ENCODE data around the gene RNU7-1.

Gene RNU7-1

GRCh38 chr12:6919588-6919987 is 24.0 kb upstream of the RNU7-1 start:
- no peak for DNase-seq

GRCh38 chr12:6921539-6921938 is 22.1 kb upstream of the RNU7-1 start:
- DNase-seq: no peak

- no peak for DNase-seq
These were observed 21.3 kb upstream of the RNU7-1 start for GRCh38 chr12:6921996-6922946.

- DNase-seq: no peak
These were observed 20.4 kb upstream of the RNU7-1 start for GRCh38 chr12:6923003-6923732.

- no peak for DNase-seq
These were observed 19.8 kb upstream of the RNU7-1 start for GRCh38 chr12:6923851-6924250.

GRCh38 chr12:6925239-6925539 is 18.4 kb upstream of the RNU7-1 start:
- no peak for DNase-seq

GRCh38 chr12:6925540-6926279 is 17.9 kb upstream of the RNU7-1 start:
- no peak for DNase-seq

- DNase-seq: peak in 1 of 2 experiments; percentile 56
These were observed 16.1 kb upstream of the RNU7-1 start, which contains the start of gene ATN1 for GRCh38 chr12:6927379-6928021. Gene ATN1 (plus strand): TSS chr12:6927959. CDS start chr12:6934002, 6,043 bp downstream.

- DNase-seq: no peak
These were observed 15.5 kb upstream of the RNU7-1 start for GRCh38 chr12:6928022-6928702.

GRCh38 chr12:6928703-6929407 is 14.8 kb upstream of the RNU7-1 start:
- no peak for DNase-seq

GRCh38 chr12:6929466-6930452 is 13.9 kb upstream of the RNU7-1 start:
- no peak for DNase-seq

GRCh38 chr12:6932766-6933165 is 10.8 kb upstream of the RNU7-1 start:
- no peak for DNase-seq

- DNase-seq: no peak
These were observed 9.5 kb upstream of the RNU7-1 start for GRCh38 chr12:6934110-6934509.

- no peak for DNase-seq
These were observed 8.0 kb upstream of the RNU7-1 start for GRCh38 chr12:6935371-6936193.

- DNase-seq: no peak
These were observed 7.4 kb upstream of the RNU7-1 start for GRCh38 chr12:6936194-6936635.

- DNase-seq: peak; percentile 62 to 81
These were observed 6.8 kb upstream of the RNU7-1 start for GRCh38 chr12:6936636-6937480.

GRCh38 chr12:6937481-6938352 is 5.9 kb upstream of the RNU7-1 start:
- peak; percentile 88 to 93 for DNase-seq
